ENCODE results near the gene COL27A1. TPM values are rescaled to one million over a fixed set of nuclear protein-coding genes. Genes with fewer than 3 reads are reported as not detected.

The COL27A1 gene
- total and polyA plus RNA-seq, 2 donors (not counting 3 experiments of a cell fraction or from before 2014, with no cell fraction given): 14.7 to 49.1 TPM

DNA sequence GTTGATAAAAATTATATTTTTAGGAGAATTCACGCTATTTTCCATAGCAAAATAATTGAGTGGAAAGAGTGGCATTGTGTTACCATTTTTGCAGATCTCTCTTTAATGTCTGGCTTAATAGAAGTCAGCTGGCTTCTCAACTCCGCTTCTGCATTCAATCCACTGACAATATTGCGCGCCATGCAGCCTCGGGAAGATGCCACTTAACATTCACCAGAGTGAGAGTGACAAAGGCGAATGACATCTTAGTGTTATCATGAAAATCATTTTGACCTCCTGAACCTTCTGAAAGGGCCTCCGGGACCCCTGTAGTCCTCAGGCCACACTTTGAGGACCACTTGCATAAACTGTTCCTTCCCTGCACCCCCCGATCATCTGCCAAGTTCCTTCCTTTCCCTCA lies 87.5 kb downstream of the COL27A1 start:
- peaks cover 8% of the 10 kb centered on the region for H3K4me1 ChIP-seq (ENCODE audit: control insufficient read depth, extremely low read depth, insufficient read depth, low read length)
- no peaks in the 10 kb centered on the region for H3K9me1 ChIP-seq (replicated peaks; ENCODE audit: control insufficient read depth, extremely low read depth, insufficient read depth, low read length)
- POLR2A ChIA-PET: no interaction called here
- no peak overlapping the region for H2AFZ ChIP-seq (ENCODE audit: low read depth, low read length)
- intact Hi-C loops (cut with micrococcal nuclease) (no loop called here), dilution Hi-C loops (cut with MboI; ENCODE audit: extremely low pct_ligation_motif_present, low sequenced_read_pairs) (no loop called here)
- no TSS peak for BruUV-seq (replicated peaks)
- no peak overlapping the region for H3K27ac ChIP-seq (ENCODE audit: insufficient read depth, low read depth, low read length)
- FAIRE-seq: no peak
- H3K9ac ChIP-seq (replicated peaks; ENCODE audit: extremely low read depth, insufficient read depth, low read length): no peak overlapping the region
- peaks cover 0 to 6% of the 10 kb centered on the region in 2 experiments for H3K36me3 ChIP-seq (ENCODE audit: control insufficient read depth in 2 of 2, extremely low read depth in 1 of 2, insufficient read depth in 2 of 2, low read length in 2 of 2)
- no peaks in the 10 kb centered on the region for H3K79me2 ChIP-seq (ENCODE audit: control insufficient read depth, insufficient read depth, low read length)
- H3K27me3 ChIP-seq (ENCODE audit: control insufficient read depth in 2 of 2, insufficient read depth in 2 of 2, low read length in 2 of 2): no peaks in the 10 kb centered on the region
- H3K4me3 ChIP-seq (replicated peaks in 1 of 3; ENCODE audit: insufficient read depth in 1 of 3, low read depth in 1 of 3, low read length in 3 of 3): no peak overlapping the region
- TF ChIP-seq GATA2 (IDR thresholded peaks at IDR 0.05; ENCODE audit: insufficient read depth, insufficient read length, low read depth, low read length) (no peak), JUN (IDR thresholded peaks at IDR 0.05; ENCODE audit: borderline replicate concordance, insufficient read depth, insufficient read length, low read depth) (no peak), MYC (IDR thresholded peaks at IDR 0.05; ENCODE audit: low read depth, low read length) (no peak), EZH2 (IDR thresholded peaks at IDR 0.05; ENCODE audit: borderline replicate concordance, low read depth, low read length, severe bottlenecking) (no peak), POLR2AphosphoS5 (IDR thresholded peaks at IDR 0.05; ENCODE audit: insufficient read depth, low read depth, low read length) (no peak), POLR2A (IDR thresholded peaks at IDR 0.05; ENCODE audit: low read depth, low read length) (no peak), FOS (IDR thresholded peaks at IDR 0.05; ENCODE audit: borderline replicate concordance, insufficient read depth, low read length) (no peak)
- TF ChIP-seq, protein P1, sequence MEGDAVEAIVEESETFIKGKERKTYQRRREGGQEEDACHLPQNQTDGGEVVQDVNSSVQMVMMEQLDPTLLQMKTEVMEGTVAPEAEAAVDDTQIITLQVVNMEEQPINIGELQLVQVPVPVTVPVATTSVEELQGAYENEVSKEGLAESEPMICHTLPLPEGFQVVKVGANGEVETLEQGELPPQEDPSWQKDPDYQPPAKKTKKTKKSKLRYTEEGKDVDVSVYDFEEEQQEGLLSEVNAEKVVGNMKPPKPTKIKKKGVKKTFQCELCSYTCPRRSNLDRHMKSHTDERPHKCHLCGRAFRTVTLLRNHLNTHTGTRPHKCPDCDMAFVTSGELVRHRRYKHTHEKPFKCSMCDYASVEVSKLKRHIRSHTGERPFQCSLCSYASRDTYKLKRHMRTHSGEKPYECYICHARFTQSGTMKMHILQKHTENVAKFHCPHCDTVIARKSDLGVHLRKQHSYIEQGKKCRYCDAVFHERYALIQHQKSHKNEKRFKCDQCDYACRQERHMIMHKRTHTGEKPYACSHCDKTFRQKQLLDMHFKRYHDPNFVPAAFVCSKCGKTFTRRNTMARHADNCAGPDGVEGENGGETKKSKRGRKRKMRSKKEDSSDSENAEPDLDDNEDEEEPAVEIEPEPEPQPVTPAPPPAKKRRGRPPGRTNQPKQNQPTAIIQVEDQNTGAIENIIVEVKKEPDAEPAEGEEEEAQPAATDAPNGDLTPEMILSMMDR (IDR thresholded peaks at IDR 0.05; ENCODE audit: extremely low read depth in 1 of 2, insufficient read depth in 1 of 2, low read depth in 1 of 2, low read length in 2 of 2): no peak
- TF ChIP-seq, protein P2, sequence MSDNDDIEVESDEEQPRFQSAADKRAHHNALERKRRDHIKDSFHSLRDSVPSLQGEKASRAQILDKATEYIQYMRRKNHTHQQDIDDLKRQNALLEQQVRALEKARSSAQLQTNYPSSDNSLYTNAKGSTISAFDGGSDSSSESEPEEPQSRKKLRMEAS (IDR thresholded peaks at IDR 0.05; ENCODE audit: insufficient read depth, insufficient read length): no peak
- no peak for DNase-seq (ENCODE audit: low read depth, low spot score)
- CTCF ChIA-PET: interaction anchor here (2.3 kb wide), 1 partner anchor 135 kb away, joined by 6 read pairs; no protein-coding TSS in a partner anchor
- H4K20me1 ChIP-seq (replicated peaks; ENCODE audit: control insufficient read depth, extremely low read depth, insufficient read depth, low read length): no peaks in the 10 kb centered on the region
- no peaks in the 10 kb centered on the region for H3K9me3 ChIP-seq (replicated peaks; ENCODE audit: control insufficient read depth, insufficient read depth, low read length)
- no peak overlapping the region for H3K4me2 ChIP-seq (ENCODE audit: insufficient read depth, low read length)

Measured in endothelial cell of umbilical vein (primary cell).